ENCODE measurements around the gene IL23A. TPM values are rescaled to one million over a fixed set of nuclear protein-coding genes. Genes with fewer than 3 reads are reported as not detected.
"Not testable (repeated sequence)": the region's sequence is repeated elsewhere in the genome, so short reads cannot be mapped to it uniquely, and the experiment has no call there.

Gene IL23A
- total and polyA plus RNA-seq, 10 of the 15 experiments (the other 5 are each of a cell fraction or from before 2014, with no cell fraction given), result 3.3 to 11.1 (median 5.2) TPM

GRCh38 chr12:56341616-56342015 lies 2.9 kb downstream of the IL23A start (continued):
- no peak for TF ChIP-seq ZNF622 (IDR thresholded peaks at IDR 0.05)
- TF ChIP-seq SMAD1 (IDR thresholded peaks at IDR 0.05; ENCODE audit: low read depth, partially characterized antibody), result no peak
- no peak for TF ChIP-seq CTCF (IDR thresholded peaks at IDR 0.05 in 2 of 3, conservative IDR thresholded peaks at IDR 0.05 in 1 of 3; ENCODE audit: control insufficient read depth in 2 of 3, extremely low read depth in 1 of 3, insufficient read depth in 1 of 3, low read depth in 3 of 3, low read length in 3 of 3)
- no peak for TF ChIP-seq E2F4 (IDR thresholded peaks at IDR 0.05; ENCODE audit: low read depth, low read length)
- TF ChIP-seq ZNF217 (IDR thresholded peaks at IDR 0.05), result no peak
- no peak for TF ChIP-seq CBX3 (IDR thresholded peaks at IDR 0.05; ENCODE audit: borderline replicate concordance, low read depth)

- in situ Hi-C loops (cut with MboI); FAIRE-seq; BruUV-seq (replicated peaks); H3K27me3 ChIP-seq (replicated peaks in 1 of 2; ENCODE audit: control insufficient read depth in 2 of 2, insufficient read depth in 2 of 2, low read length in 1 of 2); H3K4me3 ChIP-seq; DNase-seq (ENCODE audit: low read depth, low spot score); H3K9ac ChIP-seq (ENCODE audit: control insufficient read depth, insufficient read depth, low read length); RAD21 ChIA-PET (ENCODE audit: unreplicated experiment); H4K20me1 ChIP-seq (ENCODE audit: control insufficient read depth, insufficient read depth); intact Hi-C loops (cut with micrococcal nuclease; ENCODE audit: unreplicated experiment); H3K9me3 ChIP-seq (replicated peaks; ENCODE audit: control insufficient read depth, insufficient read depth, low read length); H2AFZ ChIP-seq (ENCODE audit: control insufficient read depth, low read depth, low read length); ATAC-seq; H3K4me2 ChIP-seq (ENCODE audit: control insufficient read depth, insufficient read depth); H3K27ac ChIP-seq (ENCODE audit: control insufficient read depth, insufficient read depth); H3K79me2 ChIP-seq (ENCODE audit: control insufficient read depth, insufficient read depth, low read length): not testable (repeated sequence)
- Histone ChIP-seq H3K4me1 (ENCODE audit: control insufficient read depth, insufficient read depth, low read length) (peaks cover 14% of the 10 kb centered on the region), H3K36me3 (ENCODE audit: control insufficient read depth in 2 of 2, insufficient read depth in 2 of 2, low read length in 1 of 2) (peaks cover 7 to 30% of the 10 kb centered on the region in 2 experiments; a peak in 3 of 4 replicates)
- ChIA-PET POLR2A (interaction anchor here (0.6 to 11.4 kb wide), 2 partner anchors 18 to 568 kb away, joined by 4 to 140 read pairs; partner anchors contain the start of genes APOF and STAT2), CTCF (interaction anchor here (0.7 to 1.8 kb wide), 2 partner anchors 16 to 356 kb away, joined by 4 to 5 read pairs; no protein-coding TSS in a partner anchor), SMC1A (ENCODE audit: uncharacterized antibody, unreplicated experiment) (interaction anchor here (0.6 to 2.3 kb wide), 5 partner anchors 16 to 706 kb away, joined by 3 to 12 read pairs (median 3); no protein-coding TSS in a partner anchor)
- WGBS (ENCODE audit: insufficient coverage, insufficient replicate concordance, low lambda C conversion rate, missing lambda C conversion rate), result 96% methylated on average over 2 of the region's 2 CpGs
These were observed 3.6 kb downstream of the IL23A start for GRCh38 chr12:56342290-56342689.
